ENCODE results near the gene GNG13. TPM values are rescaled to one million over a fixed set of nuclear protein-coding genes. Genes with fewer than 3 reads are reported as not detected.
"Not testable (repeated sequence)": the region's sequence is repeated elsewhere in the genome, so short reads cannot be mapped to it uniquely, and the experiment has no call there.

The GNG13 gene
- total RNA-seq, 1 donor from 2014 or later, result not detected

- no peaks in the 10 kb centered on the region for H3K27me3 Mint-ChIP-seq (ENCODE audit: low read depth)
- peaks cover 10% of the 10 kb centered on the region for H3K9me3 Mint-ChIP-seq
- no peak overlapping the region for H3K4me3 Mint-ChIP-seq
- no peak for TF ChIP-seq CTCF (IDR thresholded peaks at IDR 0.05; ENCODE audit: unreplicated experiment)
- DNase-seq (ENCODE audit: low spot score in 2 of 2, unreplicated experiment in 2 of 2), result no peak
- H3K4me1 Mint-ChIP-seq, result no peaks in the 10 kb centered on the region
- H3K36me3 Mint-ChIP-seq, result no peaks in the 10 kb centered on the region
- no peak overlapping the region for H3K27ac Mint-ChIP-seq
Observed at GRCh38 chr16:840561-841454, 40.3 kb upstream of the GNG13 start.

- H3K9me3 Mint-ChIP-seq, result peaks cover 6% of the 10 kb centered on the region
- H3K4me1 Mint-ChIP-seq, result no peaks in the 10 kb centered on the region
Observed at GRCh38 chr16:839643-840408, 39.3 kb upstream of the GNG13 start.

GRCh38 chr16:838741-839140 lies 38.2 kb upstream of the GNG13 start:
- DNase-seq (ENCODE audit: low spot score in 2 of 2, unreplicated experiment in 2 of 2), result no peak
- Mint-ChIP-seq H3K4me3 (no peak overlapping the region), H3K27ac (no peak overlapping the region), H3K36me3 (no peaks in the 10 kb centered on the region), H3K4me1 (no peaks in the 10 kb centered on the region), H3K9me3 (peaks cover 14% of the 10 kb centered on the region), H3K27me3 (ENCODE audit: low read depth) (no peaks in the 10 kb centered on the region)
- TF ChIP-seq CTCF (IDR thresholded peaks at IDR 0.05; ENCODE audit: unreplicated experiment), result no peak

More at GRCh38 chr16:839643-840408, 39.3 kb upstream of the GNG13 start:
- no peaks in the 10 kb centered on the region for H3K27me3 Mint-ChIP-seq (ENCODE audit: low read depth)
- H3K36me3 Mint-ChIP-seq, result no peaks in the 10 kb centered on the region
- H3K27ac Mint-ChIP-seq, result no peak overlapping the region
- no peak for TF ChIP-seq CTCF (IDR thresholded peaks at IDR 0.05; ENCODE audit: unreplicated experiment)
- no peak for DNase-seq (ENCODE audit: low spot score in 2 of 2, unreplicated experiment in 2 of 2)
- no peak overlapping the region for H3K4me3 Mint-ChIP-seq

- not testable (repeated sequence) for DNase-seq (ENCODE audit: low spot score in 2 of 2, unreplicated experiment in 2 of 2); H3K4me3 Mint-ChIP-seq; H3K27me3 Mint-ChIP-seq (ENCODE audit: low read depth); H3K4me1 Mint-ChIP-seq; H3K36me3 Mint-ChIP-seq; H3K27ac Mint-ChIP-seq
- H3K9me3 Mint-ChIP-seq, result peaks cover 14% of the 10 kb centered on the region
Observed at GRCh38 chr16:836822-837221, 36.3 kb upstream of the GNG13 start.

GRCh38 chr16:836221-836620 lies 35.7 kb upstream of the GNG13 start:
- H3K36me3 Mint-ChIP-seq, result no peaks in the 10 kb centered on the region
- DNase-seq (ENCODE audit: low spot score in 2 of 2, unreplicated experiment in 2 of 2), result no peak
- no peaks in the 10 kb centered on the region for H3K27me3 Mint-ChIP-seq (ENCODE audit: low read depth)
- no peak overlapping the region for H3K4me3 Mint-ChIP-seq
- no peak overlapping the region for H3K27ac Mint-ChIP-seq
- no peaks in the 10 kb centered on the region for H3K4me1 Mint-ChIP-seq
- H3K9me3 Mint-ChIP-seq, result peaks cover 14% of the 10 kb centered on the region
- TF ChIP-seq CTCF (IDR thresholded peaks at IDR 0.05; ENCODE audit: unreplicated experiment), result no peak

- TF ChIP-seq CTCF (IDR thresholded peaks at IDR 0.05; ENCODE audit: unreplicated experiment), result no peak
- Mint-ChIP-seq H3K27ac (no peak overlapping the region), H3K36me3 (no peaks in the 10 kb centered on the region)
Observed at GRCh38 chr16:835373-835772, 34.8 kb upstream of the GNG13 start.

More at GRCh38 chr16:835373-835772, 34.8 kb upstream of the GNG13 start:
- no peak for DNase-seq (ENCODE audit: low spot score in 2 of 2, unreplicated experiment in 2 of 2)
- Mint-ChIP-seq H3K4me1 (no peaks in the 10 kb centered on the region), H3K4me3 (no peak overlapping the region), H3K27me3 (ENCODE audit: low read depth) (no peaks in the 10 kb centered on the region), H3K9me3 (peaks cover 14% of the 10 kb centered on the region)

All from mesothelial cell of epicardium (in vitro differentiated cells).